ENCODE measurements around the gene SPEG. TPM values are rescaled to one million over a fixed set of nuclear protein-coding genes. Genes with fewer than 3 reads are reported as not detected.

SPEG gene
- total and polyA plus RNA-seq, 2 of the 13 experiments (the other 11 are each of a cell fraction or from before 2014, with no cell fraction given): 0.18 to 0.24 TPM

GRCh38 chr2:219467736-219468075 lies 33.1 kb downstream of the SPEG start:
- Histone ChIP-seq H2AFZ (ENCODE audit: low read length) (no peak overlapping the region), H3K27ac (ENCODE audit: extremely low read length, insufficient read depth, low read length) (no peak overlapping the region), H3K9me3 (ENCODE audit: low read length) (no peaks in the 10 kb centered on the region), H3K4me3 (replicated peaks in 1 of 3; ENCODE audit: insufficient read depth in 1 of 3, low read depth in 2 of 3, low read length in 3 of 3) (no peak overlapping the region), H3K4me2 (ENCODE audit: low read depth, low read length) (no peak overlapping the region), H3K27me3 (ENCODE audit: control insufficient read depth in 1 of 2, insufficient read depth in 2 of 2, low read length in 2 of 2) (peaks cover 12 to 82% of the 10 kb centered on the region in 2 experiments; a peak in 4 of 5 replicates), H4K20me1 (ENCODE audit: insufficient read depth, low read length) (no peaks in the 10 kb centered on the region), H3K9ac (ENCODE audit: insufficient read depth, low read depth, low read length) (no peak overlapping the region), H3K36me3 (replicated peaks in 1 of 2; ENCODE audit: control insufficient read depth in 1 of 2, insufficient read depth in 2 of 2, low read length in 2 of 2) (no peaks in the 10 kb centered on the region), H3K4me1 (ENCODE audit: insufficient read depth, low read length) (no peaks in the 10 kb centered on the region), H3K79me2 (ENCODE audit: insufficient read depth, low read length) (no peaks in the 10 kb centered on the region)
- intact Hi-C loops (cut with micrococcal nuclease; ENCODE audit: unreplicated experiment): no loop called here
- WGBS (ENCODE audit: low lambda C conversion rate): 11% methylated on average over 2 of the region's 2 CpGs
- in situ Hi-C loops (cut with HindIII; ENCODE audit: extremely low pct_ligation_motif_present, low pct_unique_long_range_greater_than_20kb): no loop called here
- no peak for FAIRE-seq
- TF ChIP-seq ZNF230 (CRISPR knock-in tag; IDR thresholded peaks at IDR 0.05) (no peak), IRF2 (CRISPR knock-in tag; IDR thresholded peaks at IDR 0.05) (no peak)
- DNase-seq (ENCODE audit: low spot score): no peak
- CTCF ChIA-PET (ENCODE audit: low intra/inter-chr PET ratio, low total read pairs): no interaction called here
- POLR2A ChIA-PET: no interaction called here
- ATAC-seq: no peak
- no TSS peak for BruUV-seq (replicated peaks)

DNA sequence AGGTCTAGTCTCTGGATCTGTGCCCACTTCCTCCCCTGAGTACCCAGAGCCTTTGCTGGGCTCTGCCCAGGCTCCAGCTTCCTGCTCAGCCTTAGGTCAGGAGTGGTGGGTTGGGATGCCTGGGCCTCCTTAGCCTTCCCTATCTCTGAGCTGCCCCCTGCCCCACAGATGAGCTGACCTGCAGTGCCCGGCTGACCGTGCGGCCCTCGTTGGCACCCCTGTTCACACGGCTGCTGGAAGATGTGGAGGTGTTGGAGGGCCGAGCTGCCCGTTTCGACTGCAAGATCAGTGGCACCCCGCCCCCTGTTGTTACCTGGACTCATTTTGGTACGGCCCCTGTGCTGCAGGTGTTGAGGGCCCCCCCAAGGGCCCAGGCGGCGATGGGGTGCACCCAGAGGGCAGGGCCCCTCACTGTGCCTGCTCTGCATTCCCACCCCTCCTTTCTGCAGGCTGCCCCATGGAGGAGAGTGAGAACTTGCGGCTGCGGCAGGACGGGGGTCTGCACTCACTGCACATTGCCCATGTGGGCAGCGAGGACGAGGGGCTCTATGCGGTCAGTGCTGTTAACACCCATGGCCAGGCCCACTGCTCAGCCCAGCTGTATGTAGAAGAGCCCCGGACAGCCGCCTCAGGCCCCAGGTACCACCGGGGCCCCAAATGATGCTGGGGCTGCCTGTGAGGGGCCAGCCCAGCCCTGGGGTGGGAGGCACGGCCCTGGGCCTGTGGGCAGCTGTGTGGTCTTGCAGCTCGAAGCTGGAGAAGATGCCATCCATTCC lies 34.0 kb downstream of the SPEG start:
- CTCF ChIA-PET (ENCODE audit: low intra/inter-chr PET ratio, low total read pairs): no interaction called here

More for the DNA sequence above, 34.0 kb downstream of the SPEG start:
- H3K36me3 ChIP-seq (replicated peaks in 1 of 2; ENCODE audit: control insufficient read depth in 1 of 2, insufficient read depth in 2 of 2, low read length in 2 of 2): no peaks in the 10 kb centered on the region
- no TSS peak for BruUV-seq (replicated peaks)
- POLR2A ChIA-PET: interaction anchor here (0.7 kb wide), 1 partner anchor 10 kb away, joined by 3 read pairs; no protein-coding TSS in a partner anchor
- WGBS (ENCODE audit: low lambda C conversion rate): 75% methylated on average over 4 of the region's 23 CpGs
- no peak overlapping the region for H2AFZ ChIP-seq (ENCODE audit: low read length)
- ATAC-seq (no peak), FAIRE-seq (no peak), DNase-seq (ENCODE audit: low spot score) (no peak)
- H3K27ac ChIP-seq (ENCODE audit: extremely low read length, insufficient read depth, low read length): no peak overlapping the region
- in situ Hi-C loops (cut with HindIII; ENCODE audit: extremely low pct_ligation_motif_present, low pct_unique_long_range_greater_than_20kb) (no loop called here), intact Hi-C loops (cut with micrococcal nuclease; ENCODE audit: unreplicated experiment) (no loop called here)
- no peaks in the 10 kb centered on the region for H4K20me1 ChIP-seq (ENCODE audit: insufficient read depth, low read length)
- H3K27me3 ChIP-seq (ENCODE audit: control insufficient read depth in 1 of 2, insufficient read depth in 2 of 2, low read length in 2 of 2): peaks cover 12 to 89% of the 10 kb centered on the region in 2 experiments; a peak in 4 of 5 replicates
- no peaks in the 10 kb centered on the region for H3K79me2 ChIP-seq (ENCODE audit: insufficient read depth, low read length)
- TF ChIP-seq ZNF550 (CRISPR knock-in tag; IDR thresholded peaks at IDR 0.05; ENCODE audit: borderline replicate concordance) (no peak), ZNF747 (CRISPR knock-in tag; IDR thresholded peaks at IDR 0.05; ENCODE audit: borderline replicate concordance) (no peak), PHB2 (IDR thresholded peaks at IDR 0.05; ENCODE audit: partially characterized antibody) (no peak), KDM3A (CRISPR knock-in tag; IDR thresholded peaks at IDR 0.05; ENCODE audit: low read depth) (no peak)
- H3K4me2 ChIP-seq (ENCODE audit: low read depth, low read length): no peak overlapping the region
- no peaks in the 10 kb centered on the region for H3K4me1 ChIP-seq (ENCODE audit: insufficient read depth, low read length)
- no peak overlapping the region for H3K9ac ChIP-seq (ENCODE audit: insufficient read depth, low read depth, low read length)
- H3K9me3 ChIP-seq (ENCODE audit: low read length): no peaks in the 10 kb centered on the region
- H3K4me3 ChIP-seq (replicated peaks in 1 of 3; ENCODE audit: insufficient read depth in 1 of 3, low read depth in 2 of 3, low read length in 3 of 3): no peak overlapping the region
